ENCODE results near the gene BCL2L2.

DNA sequence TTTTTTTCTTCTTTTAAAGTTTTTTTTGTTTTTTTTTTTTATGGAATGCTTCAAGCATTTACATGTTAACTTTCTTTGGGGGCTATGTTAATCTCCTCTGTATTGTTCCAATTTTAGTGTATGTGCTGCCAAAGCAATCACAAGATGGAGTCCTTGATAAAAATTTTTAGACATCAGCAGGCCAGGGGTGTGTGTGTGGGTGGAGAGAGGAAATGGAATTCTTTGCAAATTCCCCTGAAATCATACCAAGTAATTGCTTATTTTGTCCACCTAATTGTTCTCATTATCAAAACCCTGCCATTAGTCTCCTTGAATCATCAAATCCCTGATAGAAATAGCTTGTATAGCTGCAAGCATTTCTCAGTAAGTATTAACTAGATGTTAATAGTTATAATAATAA lies 47.2 kb upstream of the BCL2L2 start:
- TF ChIP-seq POLR2AphosphoS5 (IDR thresholded peaks at IDR 0.05; ENCODE audit: borderline replicate concordance, low read depth, low read length) (no peak), EZH2 (IDR thresholded peaks at IDR 0.05) (no peak)
